ENCODE results near the gene KCNC1. TPM values are rescaled to one million over a fixed set of nuclear protein-coding genes. Genes with fewer than 3 reads are reported as not detected.

KCNC1 gene
- total and polyA plus RNA-seq, 2 of the 13 experiments (the other 11 are each of a cell fraction or from before 2014, with no cell fraction given): 0.01 to 0.04 TPM

- no peak for TF ChIP-seq ZC3H4 (CRISPR knock-in tag; IDR thresholded peaks at IDR 0.05; ENCODE audit: borderline replicate concordance)
- TF ChIP-seq ZNF350 (CRISPR knock-in tag; IDR thresholded peaks at IDR 0.05; ENCODE audit: borderline replicate concordance, low read depth): peak; percentile 98
- 0 out of 2 replicates have a peak, but pooled peaks have one; percentile 49 for TF ChIP-seq MYNN (CRISPR knock-in tag; IDR thresholded peaks at IDR 0.05; ENCODE audit: low read depth)
- TF ChIP-seq ZBTB39 (CRISPR knock-in tag; IDR thresholded peaks at IDR 0.05): 0 out of 2 replicates have a peak, but pooled peaks have one; percentile 15
- peak; percentile 88 for TF ChIP-seq FOXJ3 (CRISPR knock-in tag; IDR thresholded peaks at IDR 0.05; ENCODE audit: borderline replicate concordance)
- peak; percentile 61; the same call in 1 of the 2 replicates for TF ChIP-seq HNF1A (IDR thresholded peaks at IDR 0.05; ENCODE audit: low read depth)
- peak; percentile 87 for TF ChIP-seq HNF1A (CRISPR knock-in tag; IDR thresholded peaks at IDR 0.05; ENCODE audit: borderline replicate concordance)
- TF ChIP-seq KAT2B (IDR thresholded peaks at IDR 0.05; ENCODE audit: borderline replicate concordance, low read depth, low read length): no peak
- peak; percentile 89 for TF ChIP-seq YY1 (IDR thresholded peaks at IDR 0.05; ENCODE audit: insufficient read depth, insufficient replicate concordance, low read depth, low read length)
- TF ChIP-seq JUNB (CRISPR knock-in tag; IDR thresholded peaks at IDR 0.05; ENCODE audit: borderline replicate concordance): peak; percentile 46; the same call in 1 of the 2 replicates
- TF ChIP-seq RFX1 (IDR thresholded peaks at IDR 0.05): no peak
- TF ChIP-seq NFYC (CRISPR knock-in tag; IDR thresholded peaks at IDR 0.05): peak; percentile 44; the same call in 1 of the 2 replicates
- TF ChIP-seq ZFAT (CRISPR knock-in tag; conservative IDR thresholded peaks at IDR 0.05): no peak
- peak; percentile 61; the same call in 1 of the 2 replicates for TF ChIP-seq ARID3A (IDR thresholded peaks at IDR 0.05; ENCODE audit: low read depth, low read length)
- TF ChIP-seq MNT (IDR thresholded peaks at IDR 0.05): no peak
- peak; percentile 92 for TF ChIP-seq HNRNPL (IDR thresholded peaks at IDR 0.05; ENCODE audit: low read depth, low read length)
- TF ChIP-seq ZNF788 (CRISPR knock-in tag; IDR thresholded peaks at IDR 0.05; ENCODE audit: borderline replicate concordance): peak; percentile 92; the same call in 1 of the 2 replicates
- no peak for TF ChIP-seq KLF6 (CRISPR knock-in tag; IDR thresholded peaks at IDR 0.05)
- TF ChIP-seq CENPT (CRISPR knock-in tag; IDR thresholded peaks at IDR 0.05; ENCODE audit: low read depth): no peak
Observed at GRCh38 chr11:17770048-17770652, 35.6 kb downstream of the KCNC1 start (continued).

All from HepG2 (cell line).